ENCODE data around the gene TSNAXIP1. TPM values are rescaled to one million over a fixed set of nuclear protein-coding genes. Genes with fewer than 3 reads are reported as not detected.

The TSNAXIP1 gene
- polyA plus RNA-seq, 1 donor (not counting 4 experiments of a cell fraction or from before 2014, with no cell fraction given): 0.54 TPM

- DNase-seq (ENCODE audit: low read depth, low spot score) (no peak), FAIRE-seq (no peak)
- peak overlapping the region; percentile 96 for H2AFZ ChIP-seq (ENCODE audit: control insufficient read depth, low read length)
- no peaks in the 10 kb centered on the region for H3K9me3 ChIP-seq (ENCODE audit: control insufficient read depth, low read depth, low read length)
- peaks cover 25% of the 10 kb centered on the region for H3K79me2 ChIP-seq (ENCODE audit: control insufficient read depth, insufficient read depth, low read length)
- H3K4me1 ChIP-seq (ENCODE audit: control insufficient read depth, extremely low read depth, insufficient read depth, low read length): peaks cover 45% of the 10 kb centered on the region
- no peaks in the 10 kb centered on the region for H3K27me3 ChIP-seq (ENCODE audit: control insufficient read depth, extremely low read depth, insufficient read depth, low read length)
- peak overlapping the region; percentile 95 for H3K27ac ChIP-seq (ENCODE audit: control insufficient read depth, insufficient read depth, low read length)
- no peaks in the 10 kb centered on the region for H3K9me1 ChIP-seq (ENCODE audit: control insufficient read depth, extremely low read depth, insufficient read depth, low read length)
- no peaks in the 10 kb centered on the region for H4K20me1 ChIP-seq (ENCODE audit: control insufficient read depth, extremely low read depth, insufficient read depth, low read length)
- H3K4me2 ChIP-seq (ENCODE audit: control insufficient read depth, extremely low read depth, insufficient read depth, low read depth, low read length): peak overlapping the region; percentile 86
- TF ChIP-seq CTCF (optimal IDR thresholded peaks at IDR 0.05 in 1 of 3, IDR thresholded peaks at IDR 0.05 in 1 of 3, conservative IDR thresholded peaks at IDR 0.05 in 1 of 3; ENCODE audit: extremely low read depth in 1 of 3, insufficient read depth in 2 of 3, low read length in 3 of 3): no peak
- no peak for TF ChIP-seq EZH2 (IDR thresholded peaks at IDR 0.05; ENCODE audit: low read length)
- H3K36me3 ChIP-seq (ENCODE audit: control insufficient read depth in 2 of 2, extremely low read depth in 1 of 2, insufficient read depth in 2 of 2, low read length in 2 of 2): peaks cover 4 to 6% of the 10 kb centered on the region in 2 experiments
- dilution Hi-C loops (cut with MboI; ENCODE audit: extremely low pct_ligation_motif_present, low sequenced_read_pairs): no loop called here
- H3K9ac ChIP-seq (ENCODE audit: control insufficient read depth, extremely low read depth, insufficient read depth, low read length): peak overlapping the region; percentile 94
- peak overlapping the region; percentile 56 to 92 (median 79) for H3K4me3 ChIP-seq (ENCODE audit: control insufficient read depth in 2 of 3, extremely low read depth in 1 of 3, insufficient read depth in 2 of 3, low read depth in 1 of 3, low read length in 3 of 3)
Observed at GRCh38 chr16:67841198-67841815, 34.6 kb downstream of the TSNAXIP1 start.

DNA sequence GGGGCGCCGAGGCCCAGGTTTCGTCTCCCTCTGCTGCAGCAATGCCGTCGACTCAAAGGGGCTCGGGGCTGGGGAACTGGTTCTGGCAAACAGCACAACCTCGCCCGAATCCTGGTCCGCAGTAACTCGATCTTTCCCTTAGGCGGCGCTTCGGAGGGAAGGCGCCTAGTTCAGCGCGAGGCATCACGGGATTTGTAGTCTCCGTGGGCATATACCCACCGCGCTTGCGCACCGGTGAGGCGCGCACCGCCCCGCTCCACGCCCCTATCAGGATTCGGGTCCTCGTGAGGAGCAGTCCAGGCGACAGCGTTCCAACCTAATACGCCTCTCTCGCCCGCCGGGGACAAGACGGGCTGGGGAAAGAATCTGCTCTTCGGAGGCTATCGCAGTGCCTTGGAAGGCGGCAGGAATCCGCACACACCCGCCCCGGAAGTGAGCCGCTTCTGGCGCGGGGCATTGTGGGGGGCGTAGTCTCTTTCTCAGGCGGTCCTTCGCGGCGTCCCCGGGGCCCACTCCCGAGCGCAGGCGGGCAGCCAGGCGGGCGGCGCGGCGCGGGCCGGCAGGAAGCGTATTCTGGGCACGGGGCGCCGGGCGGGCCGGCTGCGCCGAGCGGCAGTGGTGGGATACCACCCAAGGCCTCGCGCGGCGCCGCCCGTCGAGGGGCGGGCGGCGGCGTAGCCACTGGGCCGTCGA, 35.3 kb downstream of the TSNAXIP1 start, which contains the start of gene THAP11:
TSS of gene THAP11 (plus strand) at position 505 of the 693 bp plus-strand sequence. CDS start 235 bp downstream, outside the sequence.
- dilution Hi-C loops (cut with MboI; ENCODE audit: extremely low pct_ligation_motif_present, low sequenced_read_pairs): no loop called here
- Histone ChIP-seq H3K4me3 (ENCODE audit: control insufficient read depth in 2 of 3, extremely low read depth in 1 of 3, insufficient read depth in 2 of 3, low read depth in 1 of 3, low read length in 3 of 3) (peak within 1 kb of the TSS; percentile 56 to 92 (median 79)), H3K4me2 (ENCODE audit: control insufficient read depth, extremely low read depth, insufficient read depth, low read depth, low read length) (peak within 1 kb of the TSS; percentile 86), H3K27ac (ENCODE audit: control insufficient read depth, insufficient read depth, low read length) (peak within 1 kb of the TSS; percentile 95), H3K79me2 (ENCODE audit: control insufficient read depth, insufficient read depth, low read length) (peaks cover 25% of the 10 kb centered on the region), H4K20me1 (ENCODE audit: control insufficient read depth, extremely low read depth, insufficient read depth, low read length) (no peaks in the 10 kb centered on the region), H3K4me1 (ENCODE audit: control insufficient read depth, extremely low read depth, insufficient read depth, low read length) (peaks cover 46% of the 10 kb centered on the region), H3K27me3 (ENCODE audit: control insufficient read depth, extremely low read depth, insufficient read depth, low read length) (no peaks in the 10 kb centered on the region), H3K9me3 (ENCODE audit: control insufficient read depth, low read depth, low read length) (no peaks in the 10 kb centered on the region), H3K9ac (ENCODE audit: control insufficient read depth, extremely low read depth, insufficient read depth, low read length) (peak within 1 kb of the TSS; percentile 94), H3K36me3 (ENCODE audit: control insufficient read depth in 2 of 2, extremely low read depth in 1 of 2, insufficient read depth in 2 of 2, low read length in 2 of 2) (peaks cover 4 to 6% of the 10 kb centered on the region in 2 experiments), H3K9me1 (ENCODE audit: control insufficient read depth, extremely low read depth, insufficient read depth, low read length) (no peaks in the 10 kb centered on the region), H2AFZ (ENCODE audit: control insufficient read depth, low read length) (peak within 1 kb of the TSS; percentile 99)
- DNase-seq (ENCODE audit: low read depth, low spot score) (no peak), FAIRE-seq (peak; percentile 32)
- TF ChIP-seq CTCF (optimal IDR thresholded peaks at IDR 0.05 in 1 of 3, IDR thresholded peaks at IDR 0.05 in 1 of 3, conservative IDR thresholded peaks at IDR 0.05 in 1 of 3; ENCODE audit: extremely low read depth in 1 of 3, insufficient read depth in 2 of 3, low read length in 3 of 3) (peak; percentile 90 to 97 (median 94)), EZH2 (IDR thresholded peaks at IDR 0.05; ENCODE audit: low read length) (no peak)
